K562 (cell line): ENCODE measurements around the gene EIF2S2.

Source experiments
- CTCF ChIP-seq, 3 experiments: IDR thresholded peaks in 2 of 3; conservative IDR thresholded peaks in 1 of 3; 2 replicates each; pipeline ENCODE4 v1.5.1; 2011 to 2012; ENCODE audit warnings: low read length in 3 of 3, mild to moderate bottlenecking in 3 of 3, control low read depth in 2 of 3, improper control_type of control experiment in 1 of 3, inconsistent platforms in 1 of 3, low read depth in 1 of 3, mixed read lengths in 1 of 3, moderate library complexity in 1 of 3; ENCODE audit not compliant: insufficient read depth in 2 of 3
- JUN ChIP-seq, 2 experiments: sonication (generic) in 1 of 2; formaldehyde crosslinking in 1 of 2; IDR thresholded peaks; 2 replicates each; pipeline versions ENCODE4 v1.6.1 to v1.8.0; 2012 to 2022; ENCODE audit warnings: borderline replicate concordance in 2 of 2, mild to moderate bottlenecking in 2 of 2, improper control_type of control experiment in 1 of 2, low read depth in 1 of 2, low read length in 1 of 2, missing genetic modification reagents in 1 of 2
- POLR2AphosphoS5 ChIP-seq: IDR thresholded peaks from 2 replicates; pipeline ENCODE4 v1.6.1; 2011; ENCODE audit warnings: mild to moderate bottlenecking, low read depth, low read length, moderate library complexity; ENCODE audit not compliant: control insufficient read depth, insufficient read depth
- PYGO2 ChIP-seq: fragments of 450-650 bp; IDR thresholded peaks from 2 replicates; pipeline ENCODE4 v1.6.1; 2016; ENCODE audit warnings: mild to moderate bottlenecking, missing genetic modification characterization, moderate library complexity, missing compliant biosample characterization
- SMC3 ChIP-seq: conservative IDR thresholded peaks from 2 replicates; pipeline ENCODE4 v1.6.1; 2011; ENCODE audit warnings: low read depth, low read length, improper control_type of control experiment; ENCODE audit not compliant: insufficient read depth

GRCh38 chr20:34070859-34071258 is 41.2 kb downstream of the EIF2S2 start:
- TF ChIP-seq POLR2AphosphoS5, result no peak
- TF ChIP-seq CTCF (IDR thresholded peaks at IDR 0.05 in 2 of 3, conservative IDR thresholded peaks at IDR 0.05 in 1 of 3; ENCODE audit: insufficient read depth in 2 of 3, low read depth in 1 of 3, low read length in 3 of 3), result no peak
- no peak for TF ChIP-seq SMC3
- TF ChIP-seq JUN (IDR thresholded peaks at IDR 0.05; ENCODE audit: borderline replicate concordance, low read depth, low read length), result no peak
- TF ChIP-seq JUN (CRISPR knock-in tag; IDR thresholded peaks at IDR 0.05; ENCODE audit: borderline replicate concordance), result no peak
- TF ChIP-seq PYGO2 (tag), result no peak
